Testis (tissue), 3 donors: ENCODE measurements around the gene DENND10. TPM values are rescaled to one million over a fixed set of nuclear protein-coding genes. Genes with fewer than 3 reads are reported as not detected.

Experiments used
- DNase-seq: peaks from one replicate; pipeline ENCODE4 v3.0.0-alpha.2; 2019
- H3K27ac ChIP-seq, 2 donors: fragments of 200-600 bp; sonication (generic); one replicate each; pipeline ENCODE4 v1.5.1; 2019
- H3K27me3 ChIP-seq: fragments of 200-600 bp; sonication (generic); one replicate; pipeline ENCODE4 v1.5.1; 2019
- H3K36me3 ChIP-seq: fragments of 200-600 bp; sonication (generic); one replicate; pipeline ENCODE4 v1.5.1; 2017; ENCODE audit warnings: low read depth; ENCODE audit errors: missing control alignments
- H3K4me1 ChIP-seq: fragments of 200-600 bp; sonication (generic); one replicate; pipeline ENCODE4 v1.5.1; 2019
- H3K4me3 ChIP-seq, 2 donors: fragments of 200-600 bp; sonication (generic); one replicate each; pipeline ENCODE4 v1.5.1; 2017 to 2019
- H3K9me3 ChIP-seq: fragments of 200-600 bp; sonication (generic); one replicate; pipeline ENCODE4 v1.5.1; 2017
- CTCF ChIP-seq, 3 experiments: fragments of 450-650 bp in 2 of 3; fragments of 200-600 bp in 1 of 3; sonication (generic) in 1 of 3; IDR thresholded peaks; one replicate each; pipeline ENCODE4 v1.5.1; 2016 to 2019; ENCODE audit warnings: antibody characterized with exemption in 3 of 3, mild to moderate bottlenecking in 2 of 3, moderate library complexity in 1 of 3
- POLR2A ChIP-seq: fragments of 450-650 bp; IDR thresholded peaks from one replicate; pipeline ENCODE4 v1.6.1; 2017; ENCODE audit warnings: antibody characterized with exemption, mild to moderate bottlenecking, moderate library complexity
- WGBS, 2 donors: methylation state at CpG; one replicate each; pipeline ENCODE4 v1.1.5; 2018; 5-methylcytosine and 5-hydroxymethylcytosine counted together
- intact Hi-C: fragments of 100-400 bp; cut with DNase I; formaldehyde crosslinking; loops from one replicate; pipeline ENCODE4 v1.15.1; 2023; ENCODE audit warnings: low total_unique reads
- polyA plus RNA-seq: library from polyadenylated mRNA; stranded (reverse); fragments of 350-450 nt; fragmentation: Illumina TruSeq; extraction: RNeasy Lipid Tissue Mini Kit (QIAGEN cat#74804); gene quantifications from one replicate; pipeline ENCODE4 v1.2.3, GENCODE V29; 2014; ENCODE audit warnings: low read depth, low replicate concordance; ENCODE audit not compliant: insufficient read depth
- total RNA-seq, 2 donors: library from RNA; depleted of rRNA; stranded (reverse); fragments of >200 nt; gene quantifications; one replicate each; pipeline ENCODE4 v1.2.3, GENCODE V29; 2016

The DENND10 gene
- total and polyA plus RNA-seq, 3 donors from 2014 or later, result 18.9 to 29.6 (median 27.3) TPM

DNA sequence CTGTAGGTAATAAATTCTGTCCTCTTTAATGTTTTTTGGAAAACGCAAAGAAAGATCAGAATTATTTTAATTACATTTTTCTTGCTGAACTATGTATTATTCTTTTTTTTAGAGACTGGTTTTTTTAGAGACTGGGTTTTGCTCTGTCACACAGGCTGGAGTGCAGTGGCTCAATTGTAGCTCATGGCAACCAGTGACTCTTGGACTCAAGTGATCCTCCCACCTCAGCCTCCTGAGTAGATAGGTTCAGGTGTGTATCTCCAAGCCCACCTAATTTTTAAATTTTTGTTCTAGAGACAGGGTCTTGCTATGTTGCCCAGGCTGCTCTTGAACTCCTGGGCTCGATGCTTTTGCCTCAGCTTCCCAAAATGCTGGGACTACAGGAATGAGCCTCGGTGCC is 5.3 kb upstream of the DENND10 start:
- 96 to 98% methylated on average over 3 of the region's 3 CpGs for WGBS, 2 donors
- intact Hi-C loops, result no loop called here
- H3K9me3 ChIP-seq, result no peaks in the 10 kb centered on the region
- no peak for DNase-seq
- H3K4me3 ChIP-seq, result no peak overlapping the region
- H3K36me3 ChIP-seq, result no peaks in the 10 kb centered on the region
- H3K27ac ChIP-seq, result no peak overlapping the region
- no peaks in the 10 kb centered on the region for H3K4me1 ChIP-seq
- no peaks in the 10 kb centered on the region for H3K27me3 ChIP-seq
- TF ChIP-seq CTCF (IDR thresholded peaks at IDR 0.05) (no peak), POLR2A (no peak)

- Histone ChIP-seq H3K36me3 (no peaks in the 10 kb centered on the region), H3K27me3 (no peaks in the 10 kb centered on the region), H3K4me1 (peaks cover 4% of the 10 kb centered on the region), H3K4me3 (no peak overlapping the region), H3K27ac (no peak overlapping the region), H3K9me3 (no peaks in the 10 kb centered on the region)
- TF ChIP-seq POLR2A, result no peak
- TF ChIP-seq CTCF (IDR thresholded peaks at IDR 0.05), result no peak
- 65 to 76% methylated on average over 3 of the region's 3 CpGs for WGBS, 2 donors
- intact Hi-C loops, result no loop called here
- no peak for DNase-seq
Observed at GRCh38 chr10:119100434-119101238, 3.3 kb upstream of the DENND10 start.

DNA sequence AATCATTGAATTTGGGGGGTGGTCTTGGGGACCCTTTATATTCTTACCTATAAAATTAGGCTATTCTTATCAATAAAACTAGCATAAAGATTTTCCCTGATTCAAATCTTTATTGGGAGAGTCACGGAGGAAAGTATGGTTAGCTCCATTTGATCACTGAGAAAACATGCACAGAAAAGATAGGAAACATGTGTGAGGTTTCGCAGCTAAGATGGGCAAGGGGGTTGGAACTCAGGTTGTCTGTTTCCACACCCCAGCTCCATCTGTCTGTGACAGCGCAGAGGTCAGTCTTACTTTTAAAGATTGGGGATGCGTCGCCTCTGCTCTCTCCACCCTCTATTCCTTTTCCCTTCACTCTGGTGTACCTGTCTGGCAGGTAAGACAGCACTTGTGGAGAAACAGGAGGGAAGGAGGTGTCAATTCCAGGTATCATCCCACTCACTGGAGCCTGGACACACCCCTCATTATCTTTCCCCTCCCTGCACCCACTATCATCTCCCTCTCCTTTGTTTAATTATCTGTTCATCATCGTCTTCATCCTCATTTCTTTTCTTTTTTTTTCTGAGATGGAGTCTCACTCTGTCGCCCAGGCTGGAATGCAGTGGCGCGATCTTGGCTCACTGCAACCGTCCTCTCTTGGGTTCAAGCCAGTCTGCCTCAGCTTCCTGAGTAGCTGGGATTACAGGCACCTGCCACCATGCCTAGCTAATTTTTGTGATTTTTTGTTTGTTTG is 2.4 kb upstream of the DENND10 start:
- TF ChIP-seq POLR2A (no peak), CTCF (IDR thresholded peaks at IDR 0.05) (no peak)
- intact Hi-C loops, result no loop called here
- H3K9me3 ChIP-seq, result no peaks in the 10 kb centered on the region
- no peaks in the 10 kb centered on the region for H3K36me3 ChIP-seq
- 50 to 65% methylated on average over 10 of the region's 10 CpGs for WGBS, 2 donors
- H3K27me3 ChIP-seq, result no peaks in the 10 kb centered on the region
- H3K27ac ChIP-seq, result no peak overlapping the region
- no peak for DNase-seq
- no peak overlapping the region for H3K4me3 ChIP-seq
- H3K4me1 ChIP-seq, result peaks cover 4% of the 10 kb centered on the region

GRCh38 chr10:119103241-119103902 is 541 bp upstream of the DENND10 start:
- H3K36me3 ChIP-seq, result no peaks in the 10 kb centered on the region
- no peaks in the 10 kb centered on the region for H3K9me3 ChIP-seq
- peaks cover 4% of the 10 kb centered on the region for H3K4me1 ChIP-seq
- TF ChIP-seq CTCF (IDR thresholded peaks at IDR 0.05), result no peak
- no peak for TF ChIP-seq POLR2A
- no peaks in the 10 kb centered on the region for H3K27me3 ChIP-seq
- DNase-seq, result no peak
- intact Hi-C loops, result no loop called here
- H3K27ac ChIP-seq, result peak overlapping the region in 1 of 2 donors; percentile 80
- peak overlapping the region in 1 of 2 donors; percentile 74 for H3K4me3 ChIP-seq
- WGBS, 2 donors, result 36 to 40% methylated on average over 12 of the region's 12 CpGs
